HEK293 (cell line): ENCODE measurements around the gene RTKN2.

ENCODE experiments used
- BCL11A ChIP-seq: fragments of 450-650 bp; formaldehyde crosslinking; IDR thresholded peaks from 2 replicates; pipeline ENCODE4 v1.5.1; 2016; ENCODE audit warnings: low read depth, missing biosample characterization, missing genetic modification characterization
- KLF10 ChIP-seq: fragments of 450-650 bp; IDR thresholded peaks from 2 replicates; pipeline ENCODE4 v1.5.1; 2018; ENCODE audit warnings: missing biosample characterization, mild to moderate bottlenecking, missing genetic modification characterization
- KLF9 ChIP-seq: fragments of 450-650 bp; formaldehyde crosslinking; IDR thresholded peaks from 2 replicates; pipeline ENCODE4 v1.5.1; 2016; ENCODE audit warnings: missing biosample characterization, missing genetic modification characterization, low read depth
- OSR2 ChIP-seq: fragments of 450-650 bp; formaldehyde crosslinking; IDR thresholded peaks from 2 replicates; pipeline ENCODE4 v1.5.1; 2016; ENCODE audit warnings: missing biosample characterization, missing genetic modification characterization
- ZBTB11 ChIP-seq: fragments of 450-650 bp; formaldehyde crosslinking; conservative IDR thresholded peaks from 2 replicates; pipeline ENCODE4 v1.5.1; 2016; ENCODE audit warnings: low read depth, missing biosample characterization, missing genetic modification characterization
- ZFHX2 ChIP-seq: fragments of 450-650 bp; formaldehyde crosslinking; conservative IDR thresholded peaks from 2 replicates; pipeline ENCODE4 v1.5.1; 2016; ENCODE audit warnings: missing biosample characterization, missing genetic modification characterization
- ZNF133 ChIP-seq: fragments of 450-650 bp; formaldehyde crosslinking; IDR thresholded peaks from 2 replicates; pipeline ENCODE4 v1.5.1; 2016; ENCODE audit warnings: missing biosample characterization, missing genetic modification characterization
- ZNF138 ChIP-seq: fragments of 450-650 bp; formaldehyde crosslinking; IDR thresholded peaks from 2 replicates; pipeline ENCODE4 v1.5.1; 2016; ENCODE audit warnings: missing biosample characterization, missing genetic modification characterization, borderline replicate concordance
- ZNF148 ChIP-seq: fragments of 450-650 bp; formaldehyde crosslinking; IDR thresholded peaks from 2 replicates; pipeline ENCODE4 v1.5.0; 2017; ENCODE audit warnings: missing biosample characterization, missing genetic modification characterization, borderline replicate concordance
- ZNF184 ChIP-seq: fragments of 450-650 bp; IDR thresholded peaks from 2 replicates; pipeline ENCODE4 v1.5.1; 2018; ENCODE audit warnings: missing biosample characterization, mild to moderate bottlenecking, missing genetic modification characterization
- ZNF2 ChIP-seq: fragments of 450-650 bp; formaldehyde crosslinking; IDR thresholded peaks from 2 replicates; pipeline ENCODE4 v1.5.1; 2016; ENCODE audit warnings: missing biosample characterization, missing genetic modification characterization
- ZNF211 ChIP-seq: fragments of 450-650 bp; formaldehyde crosslinking; IDR thresholded peaks from 2 replicates; pipeline ENCODE4 v1.5.1; 2016; ENCODE audit warnings: low read depth, missing biosample characterization, missing genetic modification characterization
- ZNF221 ChIP-seq: fragments of 450-650 bp; formaldehyde crosslinking; IDR thresholded peaks from 2 replicates; pipeline ENCODE4 v1.5.1; 2017; ENCODE audit warnings: missing biosample characterization, missing genetic modification characterization, borderline replicate concordance
- ZNF354C ChIP-seq: fragments of 450-650 bp; formaldehyde crosslinking; IDR thresholded peaks from 2 replicates; pipeline ENCODE4 v1.5.1; 2016; ENCODE audit warnings: missing biosample characterization, missing genetic modification characterization, low read depth, borderline replicate concordance
- ZNF561 ChIP-seq: fragments of 450-650 bp; IDR thresholded peaks from 2 replicates; pipeline ENCODE4 v1.5.1; 2018; ENCODE audit warnings: missing biosample characterization, missing genetic modification characterization, borderline replicate concordance
- ZNF624 ChIP-seq: fragments of 450-650 bp; formaldehyde crosslinking; IDR thresholded peaks from 2 replicates; pipeline ENCODE4 v1.5.1; 2017; ENCODE audit warnings: missing biosample characterization, missing genetic modification characterization
- ZNF629 ChIP-seq: fragments of 450-650 bp; formaldehyde crosslinking; IDR thresholded peaks from 2 replicates; pipeline ENCODE4 v1.5.1; 2017; ENCODE audit warnings: missing biosample characterization, missing genetic modification characterization
- ZNF692 ChIP-seq: fragments of 450-650 bp; formaldehyde crosslinking; IDR thresholded peaks from 2 replicates; pipeline ENCODE4 v1.5.1; 2016; ENCODE audit warnings: missing biosample characterization, missing genetic modification characterization
- ZNF701 ChIP-seq: fragments of 450-650 bp; formaldehyde crosslinking; IDR thresholded peaks from 2 replicates; pipeline ENCODE4 v1.5.1; 2016; ENCODE audit warnings: missing biosample characterization, missing genetic modification characterization
- ZSCAN23 ChIP-seq: fragments of 450-650 bp; formaldehyde crosslinking; IDR thresholded peaks from 2 replicates; pipeline ENCODE4 v1.5.1; 2016; ENCODE audit warnings: missing biosample characterization, missing genetic modification characterization
- TF ChIP-seq, protein P1 (sequence below): fragments of 450-650 bp; formaldehyde crosslinking; IDR thresholded peaks from 2 replicates; pipeline ENCODE4 v1.5.1; 2016; ENCODE audit warnings: missing biosample characterization, missing genetic modification characterization

The RTKN2 gene

DNA sequence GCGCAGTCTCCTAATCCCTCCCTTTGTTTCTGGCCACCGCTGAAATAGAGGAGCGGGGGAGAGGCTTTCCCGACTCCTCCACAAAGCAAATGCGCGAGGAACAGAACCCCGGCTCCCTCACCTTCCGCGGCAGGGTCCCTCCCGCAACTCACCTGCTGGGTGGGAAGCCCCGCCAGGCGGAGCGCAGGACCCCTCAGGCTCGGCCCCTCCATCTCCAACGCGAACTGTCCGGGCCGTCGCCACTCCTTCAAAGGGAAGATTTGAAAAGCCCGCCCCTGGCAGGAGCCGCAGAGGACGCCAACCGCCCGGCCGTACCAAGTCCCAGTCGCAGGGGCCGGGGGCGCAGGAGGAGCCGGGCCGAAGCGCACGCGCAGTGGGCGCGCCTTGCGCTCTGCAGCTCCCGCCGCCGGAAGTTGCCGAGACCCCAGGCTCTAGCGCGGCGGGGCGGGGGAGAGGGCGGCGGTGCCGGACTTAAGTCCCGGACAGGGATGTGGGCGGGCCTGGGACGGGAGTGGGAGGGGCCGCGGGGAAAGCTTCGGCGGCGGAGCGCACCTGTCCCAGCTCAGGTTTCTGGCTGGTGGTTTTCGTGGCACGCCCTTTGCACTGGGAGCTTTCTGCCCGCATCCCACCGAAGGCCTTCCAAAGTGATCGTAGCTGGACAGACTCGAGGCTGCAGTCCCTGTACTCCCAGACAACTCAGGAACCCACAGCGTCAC, at the start of gene RTKN2 (continued):
- TF ChIP-seq ZNF133 (tag by site-specific recombination): no peak
- no peak for TF ChIP-seq ZNF148 (tag by site-specific recombination)
- TF ChIP-seq OSR2 (tag by site-specific recombination): no peak
- TF ChIP-seq ZNF2 (tag by site-specific recombination): no peak
- no peak for TF ChIP-seq ZNF354C
- TF ChIP-seq ZNF692: 0 out of 2 replicates have a peak, but pooled peaks have one; percentile 19
- no peak for TF ChIP-seq ZNF138 (tag by site-specific recombination)
- TF ChIP-seq ZNF221 (tag by site-specific recombination): no peak
- TF ChIP-seq ZNF211 (tag by site-specific recombination): no peak
- TF ChIP-seq, protein P1, sequence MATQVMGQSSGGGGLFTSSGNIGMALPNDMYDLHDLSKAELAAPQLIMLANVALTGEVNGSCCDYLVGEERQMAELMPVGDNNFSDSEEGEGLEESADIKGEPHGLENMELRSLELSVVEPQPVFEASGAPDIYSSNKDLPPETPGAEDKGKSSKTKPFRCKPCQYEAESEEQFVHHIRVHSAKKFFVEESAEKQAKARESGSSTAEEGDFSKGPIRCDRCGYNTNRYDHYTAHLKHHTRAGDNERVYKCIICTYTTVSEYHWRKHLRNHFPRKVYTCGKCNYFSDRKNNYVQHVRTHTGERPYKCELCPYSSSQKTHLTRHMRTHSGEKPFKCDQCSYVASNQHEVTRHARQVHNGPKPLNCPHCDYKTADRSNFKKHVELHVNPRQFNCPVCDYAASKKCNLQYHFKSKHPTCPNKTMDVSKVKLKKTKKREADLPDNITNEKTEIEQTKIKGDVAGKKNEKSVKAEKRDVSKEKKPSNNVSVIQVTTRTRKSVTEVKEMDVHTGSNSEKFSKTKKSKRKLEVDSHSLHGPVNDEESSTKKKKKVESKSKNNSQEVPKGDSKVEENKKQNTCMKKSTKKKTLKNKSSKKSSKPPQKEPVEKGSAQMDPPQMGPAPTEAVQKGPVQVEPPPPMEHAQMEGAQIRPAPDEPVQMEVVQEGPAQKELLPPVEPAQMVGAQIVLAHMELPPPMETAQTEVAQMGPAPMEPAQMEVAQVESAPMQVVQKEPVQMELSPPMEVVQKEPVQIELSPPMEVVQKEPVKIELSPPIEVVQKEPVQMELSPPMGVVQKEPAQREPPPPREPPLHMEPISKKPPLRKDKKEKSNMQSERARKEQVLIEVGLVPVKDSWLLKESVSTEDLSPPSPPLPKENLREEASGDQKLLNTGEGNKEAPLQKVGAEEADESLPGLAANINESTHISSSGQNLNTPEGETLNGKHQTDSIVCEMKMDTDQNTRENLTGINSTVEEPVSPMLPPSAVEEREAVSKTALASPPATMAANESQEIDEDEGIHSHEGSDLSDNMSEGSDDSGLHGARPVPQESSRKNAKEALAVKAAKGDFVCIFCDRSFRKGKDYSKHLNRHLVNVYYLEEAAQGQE (tag by site-specific recombination): no peak
- TF ChIP-seq KLF10 (tag by site-specific recombination): no peak
- TF ChIP-seq ZBTB11: peak; percentile 77
- TF ChIP-seq ZNF184 (tag by site-specific recombination): no peak
- no peak for TF ChIP-seq ZNF701 (tag by site-specific recombination)
- TF ChIP-seq ZFHX2 (tag by site-specific recombination): peak; percentile 82
- TF ChIP-seq BCL11A (tag by site-specific recombination): no peak
- no peak for TF ChIP-seq ZNF629 (tag by site-specific recombination)
- TF ChIP-seq ZSCAN23 (tag by site-specific recombination): no peak
- no peak for TF ChIP-seq ZNF624
- TF ChIP-seq KLF9 (tag by site-specific recombination): peak; percentile 94
- TF ChIP-seq ZNF561: peak; percentile 80; the same call in 1 of the 2 replicates
